IMR-90 (cell line): ENCODE measurements around the gene CCDC116. TPM values are rescaled to one million over a fixed set of nuclear protein-coding genes. Genes with fewer than 3 reads are reported as not detected.
"Not testable (repeated sequence)": the region's sequence is repeated elsewhere in the genome, so short reads cannot be mapped to it uniquely, and the experiment has no call there.

Experiments used
- ATAC-seq: fragments of 200-7000 bp; cut with Tn5 transposase; 2 replicates; pipeline ENCODE4 v1.9.1; 2020; ENCODE audit warnings: low read depth, mild to moderate bottlenecking, moderate library complexity
- BruUV-seq: library from RNA; stranded (reverse); fragments of 400-500 nt; replicated peaks from 2 replicates; lab custom pipeline; 2021; lab: Mats Ljungman, UMichigan
- CTCF ChIA-PET: fragments of 300-600 bp; formaldehyde crosslinking; extraction: SDS; loops from one replicate; lab custom pipeline; 2021; ENCODE audit warnings: antibody characterized with exemption; lab: Yijun Ruan, JAX
- POLR2A ChIA-PET: fragments of 300-600 bp; sonication (Branson Sonifier 250); formaldehyde crosslinking; loops from one replicate; lab custom pipeline; 2022; ENCODE audit warnings: antibody characterized with exemption; ENCODE audit not compliant: unreplicated experiment; lab: Charles Lee
- DNase-seq: peaks from one replicate; pipeline ENCODE4 v3.0.0; 2013
- H2AFZ ChIP-seq: replicated peaks from 2 replicates; pipeline ENCODE3; 2013; ENCODE audit warnings: low read length, mild to moderate bottlenecking; ENCODE audit not compliant: poor library complexity
- H2AK5ac ChIP-seq: 2 replicates; pipeline ENCODE4 v1.6.1; 2013; ENCODE audit warnings: low read depth, low read length, inconsistent platforms
- H2AK9ac ChIP-seq: replicated peaks from 2 replicates; pipeline ENCODE3; 2013; ENCODE audit warnings: mild to moderate bottlenecking, low read depth, low read length, moderate library complexity; ENCODE audit not compliant: poor library complexity
- H2BK120ac ChIP-seq: 2 replicates; pipeline ENCODE4 v1.6.1; 2013; ENCODE audit warnings: low read depth, low read length, inconsistent platforms
- H2BK15ac ChIP-seq: 3 replicates; pipeline ENCODE4 v1.6.1; 2013; ENCODE audit warnings: low read depth, low read length, inconsistent platforms
- H2BK20ac ChIP-seq: 2 replicates; pipeline ENCODE4 v1.6.1; 2013; ENCODE audit warnings: low read depth, mild to moderate bottlenecking, inconsistent platforms, low read length, moderate library complexity
- H2BK5ac ChIP-seq: 2 replicates; pipeline ENCODE4 v1.6.1; 2013; ENCODE audit warnings: mild to moderate bottlenecking, low read depth, low read length, inconsistent platforms; ENCODE audit not compliant: poor library complexity, severe bottlenecking
- H3K14ac ChIP-seq: replicated peaks from 2 replicates; pipeline ENCODE4 v1.6.1; 2013; ENCODE audit warnings: low read depth, low read length, inconsistent platforms
- H3K18ac ChIP-seq: 2 replicates; pipeline ENCODE4 v1.6.1; 2013; ENCODE audit warnings: low read depth, low read length, control low read depth
- H3K23ac ChIP-seq: 2 replicates; pipeline ENCODE4 v1.6.1; 2013; ENCODE audit warnings: low read depth, low read length, inconsistent platforms
- H3K27ac ChIP-seq: 2 replicates; pipeline ENCODE4 v1.5.1; 2013; ENCODE audit warnings: mild to moderate bottlenecking, control low read depth, low read length; ENCODE audit not compliant: insufficient read depth
- H3K27me3 ChIP-seq: 2 replicates; pipeline ENCODE4 v1.6.1; 2013; ENCODE audit warnings: low read length; ENCODE audit not compliant: control insufficient read depth, insufficient read depth
- H3K36me3 ChIP-seq: 2 replicates; pipeline ENCODE4 v1.6.1; 2013; ENCODE audit warnings: low read length, mixed read lengths; ENCODE audit not compliant: control insufficient read depth, insufficient read depth
- H3K4ac ChIP-seq: 2 replicates; pipeline ENCODE4 v1.6.1; 2013; ENCODE audit warnings: low read depth, low read length, inconsistent platforms
- H3K4me1 ChIP-seq: 2 replicates; pipeline ENCODE4 v1.6.1; 2013; ENCODE audit warnings: low read length, mixed read lengths; ENCODE audit not compliant: control insufficient read depth, insufficient read depth
- H3K4me2 ChIP-seq: 2 replicates; pipeline ENCODE4 v1.6.1; 2013; ENCODE audit warnings: low read depth, mild to moderate bottlenecking, control low read depth, low read length, moderate library complexity
- H3K4me3 ChIP-seq: 2 replicates; pipeline ENCODE4 v1.5.1; 2013; ENCODE audit warnings: low read depth, mild to moderate bottlenecking, control low read depth, low read length, moderate library complexity; ENCODE audit not compliant: insufficient read depth
- H3K56ac ChIP-seq: 2 replicates; pipeline ENCODE4 v1.6.1; 2013; ENCODE audit warnings: low read length, inconsistent platforms; ENCODE audit not compliant: insufficient read depth; ENCODE audit errors: extremely low read depth
- H3K79me1 ChIP-seq, 2 experiments: 2 replicates each; pipeline ENCODE4 v1.6.1; 2013; ENCODE audit warnings: low read length in 2 of 2, inconsistent platforms in 1 of 2, low read depth in 1 of 2
- H3K9ac ChIP-seq: 2 replicates; pipeline ENCODE4 v1.6.1; 2013; ENCODE audit warnings: low read depth, low read length, control low read depth
- H3K9me1 ChIP-seq: 2 replicates; pipeline ENCODE4 v1.6.1; 2013; ENCODE audit warnings: low read length, inconsistent platforms; ENCODE audit not compliant: insufficient read depth
- H3K9me3 ChIP-seq: 2 replicates; pipeline ENCODE4 v1.6.1; 2013; ENCODE audit warnings: low read length; ENCODE audit not compliant: control insufficient read depth, insufficient read depth
- H4K20me1 ChIP-seq: 2 replicates; pipeline ENCODE4 v1.6.1; 2013; ENCODE audit warnings: low read length, inconsistent platforms; ENCODE audit not compliant: insufficient read depth
- H4K5ac ChIP-seq: 2 replicates; pipeline ENCODE4 v1.6.1; 2013; ENCODE audit warnings: mild to moderate bottlenecking, low read depth, low read length, control low read depth
- H4K8ac ChIP-seq, 2 experiments: 2 replicates each; pipeline ENCODE4 v1.6.1; 2013; ENCODE audit warnings: low read depth in 2 of 2, low read length in 2 of 2, control low read depth in 1 of 2, inconsistent platforms in 1 of 2
- H4K91ac ChIP-seq: 2 replicates; pipeline ENCODE4 v1.6.1; 2013; ENCODE audit warnings: low read depth, low read length, inconsistent platforms; ENCODE audit not compliant: insufficient read depth
- CEBPB ChIP-seq: IDR thresholded peaks from 2 replicates; pipeline ENCODE4 v1.6.1; 2012; ENCODE audit warnings: low read depth, low read length, improper control_type of control experiment
- CHD1 ChIP-seq: IDR thresholded peaks from 2 replicates; pipeline ENCODE4 v1.6.1; 2012; ENCODE audit warnings: low read depth, low read length, improper control_type of control experiment
- FOS ChIP-seq: fragments of 150-350 bp; IDR thresholded peaks from 2 replicates; pipeline ENCODE4 v1.6.1; 2016; ENCODE audit warnings: low read depth, low read length
- POLR2A ChIP-seq: IDR thresholded peaks from 2 replicates; pipeline ENCODE4 v1.6.1; 2012; ENCODE audit warnings: mild to moderate bottlenecking, low read depth, low read length
- SMC3 ChIP-seq: fragments of 150-350 bp; IDR thresholded peaks from 2 replicates; pipeline ENCODE4 v1.6.1; 2016; ENCODE audit warnings: low read depth, mild to moderate bottlenecking, antibody characterized with exemption, low read length, moderate library complexity
- WGBS, 2 experiments: methylation state at CpG; one replicate each; pipeline versions ENCODE4 v1.1.5 to v1.1.7; 2013; ENCODE audit warnings: missing lambda C conversion rate in 2 of 2; ENCODE audit not compliant: insufficient read length in 1 of 2; ENCODE audit errors: extremely low coverage in 2 of 2; 5-methylcytosine and 5-hydroxymethylcytosine counted together
- dilution Hi-C: fragments of 300-500 bp; cut with HindIII; formaldehyde crosslinking; loops from one replicate; pipeline ENCODE4 v1.14.3; 2018; ENCODE audit warnings: low sequenced_read_pairs; ENCODE audit not compliant: unreplicated experiment
- in situ Hi-C: fragments of 300-500 bp; cut with MboI; formaldehyde crosslinking; loops from 3 replicates; pipeline ENCODE4 v1.14.3; 2019; ENCODE audit warnings: low sequenced_read_pairs, inconsistent platforms, mixed read lengths
- intact Hi-C: fragments of 100-400 bp; cut with micrococcal nuclease; formaldehyde crosslinking; loops from 2 replicates; pipeline ENCODE4 v1.10.0; 2022
- polyA plus RNA-seq, 3 experiments: library from polyadenylated mRNA; depleted of rRNA; stranded (reverse); fragments of >200 nt; gene quantifications; 2 replicates each; pipeline ENCODE4 v1.2.3, GENCODE V29; 2012; ENCODE audit warnings: low replicate concordance in 1 of 3
- total RNA-seq: library from RNA; depleted of rRNA; stranded (reverse); fragments of >200 nt; gene quantifications from 2 replicates; pipeline ENCODE4 v1.2.3, GENCODE V29; 2012
- TF ChIP-seq, protein P1 (sequence below): conservative IDR thresholded peaks from 2 replicates; pipeline ENCODE4 v1.5.1; 2012; ENCODE audit warnings: mild to moderate bottlenecking, low read depth, low read length, improper control_type of control experiment

CCDC116 gene
- total and polyA plus RNA-seq, 2 of the 4 experiments (the other 2 are of a cell fraction): under 0.01 to 0.27 TPM

DNA sequence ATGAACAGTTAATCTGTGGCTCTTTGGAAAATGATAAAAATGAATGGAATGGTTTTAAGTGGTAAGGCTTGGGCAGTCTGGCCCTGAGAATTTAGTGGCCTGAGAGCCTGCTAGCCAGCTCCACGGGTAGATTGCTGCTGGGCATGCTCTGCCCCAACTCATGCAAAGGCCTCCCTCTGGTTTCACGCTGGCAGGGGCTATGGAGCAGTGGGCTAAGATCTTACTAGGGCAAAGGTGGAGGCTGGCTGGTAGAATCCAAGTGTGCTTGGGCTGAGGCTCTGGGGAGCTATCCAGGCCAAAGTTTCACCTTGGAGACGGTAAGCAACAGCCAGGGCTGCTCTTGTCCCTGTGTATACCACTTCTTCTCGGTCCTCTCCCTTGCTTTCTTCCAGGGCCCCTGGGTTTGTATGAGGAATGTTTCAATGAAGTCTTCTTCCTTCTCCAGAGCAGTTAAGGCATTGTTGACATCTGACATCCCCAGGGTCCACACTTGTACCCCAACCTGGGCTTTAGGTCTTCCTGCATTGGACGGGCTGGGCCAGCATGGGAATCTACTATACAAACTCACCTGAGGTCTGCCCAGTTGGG is 37.6 kb upstream of the CCDC116 start:
- Histone ChIP-seq H3K56ac (no peak overlapping the region), H4K8ac (no peak overlapping the region), H2BK5ac (no peak overlapping the region), H3K4me3 (no peak overlapping the region), H3K36me3 (peaks cover 33% of the 10 kb centered on the region), H2BK20ac (no peak overlapping the region), H4K5ac (no peak overlapping the region), H3K23ac (no peak overlapping the region), H3K18ac (no peak overlapping the region), H3K9me3 (no peaks in the 10 kb centered on the region), H3K9ac (no peak overlapping the region), H3K4me1 (peaks cover 11% of the 10 kb centered on the region; the same call in 1 of the 2 replicates), H2AK9ac (no peak overlapping the region), H3K9me1 (peaks cover 31% of the 10 kb centered on the region), H3K27me3 (no peaks in the 10 kb centered on the region), H3K14ac (no peak overlapping the region), H3K79me1 (peaks cover 18 to 68% of the 10 kb centered on the region in 2 experiments), H3K4me2 (no peak overlapping the region), H2BK120ac (no peak overlapping the region), H4K20me1 (peaks cover 96% of the 10 kb centered on the region), H2AK5ac (no peak overlapping the region), H2AFZ (peak overlapping the region; percentile 36), H3K27ac (no peak overlapping the region), H3K4ac (no peak overlapping the region), H2BK15ac (no peak overlapping the region), H4K91ac (no peak overlapping the region)
- TF ChIP-seq POLR2A: no peak
- TF ChIP-seq FOS: no peak
- no peak for TF ChIP-seq SMC3
- TF ChIP-seq CEBPB: no peak
- TF ChIP-seq, protein P1, sequence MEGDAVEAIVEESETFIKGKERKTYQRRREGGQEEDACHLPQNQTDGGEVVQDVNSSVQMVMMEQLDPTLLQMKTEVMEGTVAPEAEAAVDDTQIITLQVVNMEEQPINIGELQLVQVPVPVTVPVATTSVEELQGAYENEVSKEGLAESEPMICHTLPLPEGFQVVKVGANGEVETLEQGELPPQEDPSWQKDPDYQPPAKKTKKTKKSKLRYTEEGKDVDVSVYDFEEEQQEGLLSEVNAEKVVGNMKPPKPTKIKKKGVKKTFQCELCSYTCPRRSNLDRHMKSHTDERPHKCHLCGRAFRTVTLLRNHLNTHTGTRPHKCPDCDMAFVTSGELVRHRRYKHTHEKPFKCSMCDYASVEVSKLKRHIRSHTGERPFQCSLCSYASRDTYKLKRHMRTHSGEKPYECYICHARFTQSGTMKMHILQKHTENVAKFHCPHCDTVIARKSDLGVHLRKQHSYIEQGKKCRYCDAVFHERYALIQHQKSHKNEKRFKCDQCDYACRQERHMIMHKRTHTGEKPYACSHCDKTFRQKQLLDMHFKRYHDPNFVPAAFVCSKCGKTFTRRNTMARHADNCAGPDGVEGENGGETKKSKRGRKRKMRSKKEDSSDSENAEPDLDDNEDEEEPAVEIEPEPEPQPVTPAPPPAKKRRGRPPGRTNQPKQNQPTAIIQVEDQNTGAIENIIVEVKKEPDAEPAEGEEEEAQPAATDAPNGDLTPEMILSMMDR: no peak
- no peak for TF ChIP-seq CHD1
- no peak for DNase-seq
- no TSS peak for BruUV-seq
- CTCF ChIA-PET: no interaction called here
- intact Hi-C loops (no loop called here), in situ Hi-C loops (no loop called here), dilution Hi-C loops (no loop called here)
- WGBS, 2 experiments: 100% methylated on average over 2 of the region's 5 CpGs; no CpG with 5 or more reads in 1 of the 2 experiments
- POLR2A ChIA-PET: no interaction called here
- peak; percentile 27 for ATAC-seq

DNA sequence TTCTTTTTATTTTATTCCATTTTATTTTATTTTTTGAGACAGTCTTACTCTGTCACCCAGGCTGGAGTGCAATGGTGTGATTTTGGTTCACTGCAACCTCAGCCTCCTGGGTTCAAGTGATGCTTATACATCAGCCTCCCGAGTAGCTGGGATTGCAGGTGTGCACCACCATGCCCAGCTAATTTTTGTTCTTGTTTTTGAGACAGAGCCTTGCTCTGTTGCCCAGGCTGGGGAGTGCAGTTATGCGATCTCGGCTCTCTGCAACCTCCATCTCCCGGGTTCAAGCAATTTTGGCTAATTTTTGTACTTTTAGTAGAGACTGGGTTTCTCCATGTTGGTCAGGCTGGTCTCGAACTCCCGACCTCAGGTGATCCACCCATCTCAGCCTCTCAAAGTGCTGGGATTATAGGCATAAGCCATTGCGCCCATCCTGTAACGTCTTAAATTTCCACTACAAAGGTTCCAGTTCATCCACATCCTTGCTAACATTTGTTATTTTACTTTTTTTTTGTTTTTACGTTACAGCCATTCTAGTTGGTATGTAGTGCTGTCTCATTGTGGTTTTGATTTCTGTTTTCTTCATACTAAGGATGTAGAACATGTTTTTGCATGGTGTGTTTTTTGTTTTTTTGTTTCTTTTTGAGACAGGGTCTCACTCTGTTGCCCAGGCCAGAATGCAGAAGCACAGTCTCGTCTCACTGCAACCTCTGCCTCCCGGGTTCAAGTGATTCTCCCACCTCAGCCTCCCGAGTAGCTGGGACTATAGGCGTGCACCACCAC is 36.0 kb upstream of the CCDC116 start:
- H4K8ac ChIP-seq, CTCF ChIA-PET, H3K27ac ChIP-seq, intact Hi-C loops, H3K4me3 ChIP-seq, H3K14ac ChIP-seq, H3K18ac ChIP-seq, H2BK20ac ChIP-seq, H2BK5ac ChIP-seq, BruUV-seq, H2AK5ac ChIP-seq, H3K4ac ChIP-seq, H2AFZ ChIP-seq, H4K91ac ChIP-seq, H3K56ac ChIP-seq, dilution Hi-C loops, H3K27me3 ChIP-seq, H2BK15ac ChIP-seq, POLR2A ChIA-PET, H3K4me2 ChIP-seq, H2BK120ac ChIP-seq, H3K4me1 ChIP-seq, DNase-seq, H3K23ac ChIP-seq, H3K9me3 ChIP-seq, ATAC-seq, H4K5ac ChIP-seq, in situ Hi-C loops, H3K9ac ChIP-seq, H2AK9ac ChIP-seq: not testable (repeated sequence)
- Histone ChIP-seq H3K9me1 (peaks cover 27% of the 10 kb centered on the region), H3K36me3 (peaks cover 33% of the 10 kb centered on the region), H4K20me1 (peaks cover 93% of the 10 kb centered on the region), H3K79me1 (peaks cover 18 to 64% of the 10 kb centered on the region in 2 experiments)
- 100% methylated on average over 2 of the region's 13 CpGs; no CpG with 5 or more reads in 1 of the 2 experiments for WGBS, 2 experiments
